Measurements from ENCODE around the gene CXCL13. TPM values are rescaled to one million over a fixed set of nuclear protein-coding genes. Genes with fewer than 3 reads are reported as not detected.

The CXCL13 gene
- total RNA-seq, 3 donors from 2014 or later: 0.34 to 0.58 TPM; not detected in 1

DNA sequence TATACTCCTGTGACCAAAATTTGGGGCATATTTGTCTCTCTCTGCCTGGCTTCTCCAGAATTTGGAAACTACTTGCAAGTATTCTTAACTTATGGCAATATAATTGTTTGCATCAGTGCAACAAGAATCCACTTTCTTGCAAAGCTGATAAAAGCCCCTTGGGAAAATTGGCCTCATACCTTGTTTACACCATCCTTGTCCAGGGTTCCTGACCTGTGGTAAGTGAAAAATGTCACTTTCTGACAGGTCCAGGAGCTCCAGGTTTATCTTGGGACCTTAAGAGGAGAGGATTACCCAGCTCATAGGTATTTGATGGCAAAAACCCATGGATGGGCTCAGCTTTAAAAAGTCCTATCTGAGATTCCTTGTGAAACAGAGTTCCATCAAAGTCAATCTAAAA is 29.3 kb upstream of the CXCL13 start:
- Histone ChIP-seq H3K4me1 (ENCODE audit: low read depth) (no peaks in the 10 kb centered on the region), H3K36me3 (ENCODE audit: low read depth) (no peaks in the 10 kb centered on the region), H3K9me3 (no peaks in the 10 kb centered on the region), H3K4me3 (no peak overlapping the region)
- ATAC-seq (no peak), DNase-seq (no peak)
- TF ChIP-seq, protein P1, sequence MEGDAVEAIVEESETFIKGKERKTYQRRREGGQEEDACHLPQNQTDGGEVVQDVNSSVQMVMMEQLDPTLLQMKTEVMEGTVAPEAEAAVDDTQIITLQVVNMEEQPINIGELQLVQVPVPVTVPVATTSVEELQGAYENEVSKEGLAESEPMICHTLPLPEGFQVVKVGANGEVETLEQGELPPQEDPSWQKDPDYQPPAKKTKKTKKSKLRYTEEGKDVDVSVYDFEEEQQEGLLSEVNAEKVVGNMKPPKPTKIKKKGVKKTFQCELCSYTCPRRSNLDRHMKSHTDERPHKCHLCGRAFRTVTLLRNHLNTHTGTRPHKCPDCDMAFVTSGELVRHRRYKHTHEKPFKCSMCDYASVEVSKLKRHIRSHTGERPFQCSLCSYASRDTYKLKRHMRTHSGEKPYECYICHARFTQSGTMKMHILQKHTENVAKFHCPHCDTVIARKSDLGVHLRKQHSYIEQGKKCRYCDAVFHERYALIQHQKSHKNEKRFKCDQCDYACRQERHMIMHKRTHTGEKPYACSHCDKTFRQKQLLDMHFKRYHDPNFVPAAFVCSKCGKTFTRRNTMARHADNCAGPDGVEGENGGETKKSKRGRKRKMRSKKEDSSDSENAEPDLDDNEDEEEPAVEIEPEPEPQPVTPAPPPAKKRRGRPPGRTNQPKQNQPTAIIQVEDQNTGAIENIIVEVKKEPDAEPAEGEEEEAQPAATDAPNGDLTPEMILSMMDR (IDR thresholded peaks at IDR 0.05): no peak
- intact Hi-C loops (cut with DNase I, micrococcal nuclease): no loop called here

DNA sequence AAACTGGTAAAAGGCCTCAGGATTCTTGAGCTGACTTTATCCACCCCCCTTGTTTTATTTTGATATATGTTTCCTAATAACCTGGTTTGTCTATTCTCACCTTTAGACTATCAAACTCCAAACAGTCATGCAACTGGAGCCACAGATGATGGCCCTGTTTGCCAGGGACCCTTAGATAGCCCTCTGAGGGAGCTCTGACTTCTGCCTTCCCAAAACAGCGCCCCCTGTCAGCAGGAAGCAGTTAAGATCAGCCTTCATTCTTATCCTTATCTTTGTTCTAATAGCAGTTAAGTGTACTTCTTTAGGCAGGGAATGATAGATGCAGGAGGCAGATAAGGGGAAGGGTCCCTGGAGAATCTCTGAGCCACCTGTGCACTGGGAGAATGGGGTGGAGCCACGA is 27.5 kb upstream of the CXCL13 start:
- TF ChIP-seq, protein P1 (IDR thresholded peaks at IDR 0.05): no peak
- Histone ChIP-seq H3K36me3 (ENCODE audit: low read depth) (no peaks in the 10 kb centered on the region), H3K9me3 (no peaks in the 10 kb centered on the region), H3K4me1 (ENCODE audit: low read depth) (no peaks in the 10 kb centered on the region), H3K4me3 (no peak overlapping the region)
- ATAC-seq: no peak
- no peak for DNase-seq
- intact Hi-C loops (cut with DNase I, micrococcal nuclease): no loop called here

DNA sequence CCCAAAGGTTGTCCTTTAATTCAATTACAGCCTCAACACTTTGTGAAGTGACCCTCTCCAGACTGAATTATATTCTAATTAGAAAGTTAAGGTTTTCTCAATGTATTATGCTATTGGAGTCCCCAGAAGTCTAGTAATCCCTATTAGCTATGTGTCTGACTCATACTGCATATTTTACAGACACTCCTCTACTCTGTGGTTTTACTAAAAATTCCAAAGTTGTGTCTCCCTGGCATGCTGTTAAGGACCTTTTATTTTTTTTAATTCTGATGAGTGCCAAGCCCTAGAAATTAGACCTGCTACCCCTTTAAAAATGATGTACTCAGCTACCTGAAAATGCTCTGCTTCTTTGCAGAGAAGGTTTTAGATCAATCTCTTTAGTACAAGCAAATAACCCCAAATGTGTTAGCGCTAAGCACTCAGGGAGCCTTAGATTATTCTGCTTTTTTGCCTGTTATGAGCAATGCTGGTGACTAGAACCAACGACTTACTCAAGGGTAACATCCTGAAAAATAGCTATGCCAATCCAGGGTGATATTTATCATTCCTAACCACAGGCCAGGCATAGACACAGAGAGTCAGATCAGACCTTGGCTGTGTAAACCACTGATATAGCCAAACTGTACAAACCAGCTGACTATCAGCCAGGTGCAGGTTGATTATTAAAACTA is 26.1 kb upstream of the CXCL13 start:
- intact Hi-C loops (cut with DNase I, micrococcal nuclease): no loop called here
- H3K4me1 ChIP-seq (ENCODE audit: low read depth): no peaks in the 10 kb centered on the region
- ATAC-seq (no peak), DNase-seq (no peak)
- H3K36me3 ChIP-seq (ENCODE audit: low read depth): no peaks in the 10 kb centered on the region
- H3K9me3 ChIP-seq: no peaks in the 10 kb centered on the region
- TF ChIP-seq, protein P1 (IDR thresholded peaks at IDR 0.05): no peak
- H3K4me3 ChIP-seq: no peak overlapping the region

DNA sequence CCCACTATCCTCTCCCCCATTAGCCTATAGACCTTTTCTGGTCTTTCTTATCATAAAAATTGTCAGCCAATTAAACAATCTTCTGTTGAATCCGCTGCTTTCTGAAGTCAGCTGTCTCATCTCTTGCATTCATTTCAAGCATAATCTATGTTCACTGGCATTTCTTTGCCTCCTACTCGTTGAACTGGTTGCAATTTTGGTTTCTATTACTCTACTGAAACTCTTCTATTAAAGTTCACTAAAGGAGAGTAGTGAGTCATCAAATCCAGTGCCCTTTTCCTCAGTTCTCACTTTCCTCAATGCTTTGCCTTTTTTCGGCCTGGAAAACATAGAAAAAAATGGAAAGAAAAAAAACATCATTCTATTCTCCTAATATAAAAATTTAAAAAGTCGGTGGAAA is 23.9 kb upstream of the CXCL13 start:
- intact Hi-C loops (cut with DNase I, micrococcal nuclease): no loop called here
- DNase-seq: no peak
- TF ChIP-seq, protein P1 (IDR thresholded peaks at IDR 0.05): no peak

DNA sequence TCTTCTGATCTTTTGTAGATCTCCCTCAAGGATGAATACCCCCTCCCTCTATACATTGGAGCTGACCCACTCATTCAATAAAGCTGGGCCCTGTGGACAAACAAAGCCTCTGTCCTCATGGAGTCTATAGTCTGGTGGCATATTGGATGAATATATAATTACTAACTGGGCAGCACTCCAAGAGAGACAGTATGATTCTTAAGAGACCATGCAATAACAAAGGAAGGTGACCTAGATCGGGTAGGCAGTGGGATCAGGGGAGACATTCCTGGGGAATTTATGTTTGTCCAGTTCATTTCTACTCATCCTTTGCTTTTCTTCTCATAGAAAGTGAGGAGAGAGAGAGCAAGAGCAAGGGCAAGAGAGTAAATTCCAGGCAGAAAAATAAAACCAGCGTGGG is 23.5 kb upstream of the CXCL13 start:
- TF ChIP-seq, protein P1 (IDR thresholded peaks at IDR 0.05): no peak
- H3K4me1 ChIP-seq (ENCODE audit: low read depth): no peaks in the 10 kb centered on the region
- no peak overlapping the region for H3K4me3 ChIP-seq
- no peaks in the 10 kb centered on the region for H3K36me3 ChIP-seq (ENCODE audit: low read depth)
- intact Hi-C loops (cut with DNase I, micrococcal nuclease): no loop called here
- no peak for DNase-seq
- H3K9me3 ChIP-seq: no peaks in the 10 kb centered on the region
- ATAC-seq: no peak

More for the DNA sequence above, 23.9 kb upstream of the CXCL13 start:
- H3K36me3 ChIP-seq (ENCODE audit: low read depth): no peaks in the 10 kb centered on the region
- H3K4me1 ChIP-seq (ENCODE audit: low read depth): no peaks in the 10 kb centered on the region
- no peaks in the 10 kb centered on the region for H3K9me3 ChIP-seq
- no peak for ATAC-seq
- H3K4me3 ChIP-seq: no peak overlapping the region

DNA sequence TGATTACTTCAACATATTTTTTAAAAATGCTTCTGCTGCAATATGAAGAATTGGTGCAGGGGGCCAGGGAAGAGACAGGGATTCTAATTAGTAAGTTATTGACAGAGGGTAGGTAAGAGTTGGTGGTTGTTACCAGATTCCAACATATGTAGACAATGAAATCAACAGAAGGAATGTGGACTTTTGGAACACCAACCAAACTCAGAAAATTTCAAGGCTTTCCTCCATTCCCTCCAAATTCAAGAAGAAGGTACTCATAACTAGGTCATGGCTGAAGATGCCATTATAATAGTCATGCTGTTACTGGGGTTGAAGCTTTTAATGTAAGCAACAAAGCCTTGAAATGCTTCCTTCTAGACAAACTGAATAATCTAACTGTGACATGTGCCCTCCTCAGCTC is 22.9 kb upstream of the CXCL13 start:
- H3K4me3 ChIP-seq: no peak overlapping the region
- ATAC-seq: no peak
- DNase-seq: no peak
- no peaks in the 10 kb centered on the region for H3K36me3 ChIP-seq (ENCODE audit: low read depth)
- no peaks in the 10 kb centered on the region for H3K4me1 ChIP-seq (ENCODE audit: low read depth)
- no peaks in the 10 kb centered on the region for H3K9me3 ChIP-seq
- intact Hi-C loops (cut with DNase I, micrococcal nuclease): no loop called here
- TF ChIP-seq, protein P1 (IDR thresholded peaks at IDR 0.05): no peak

All from mucosa of descending colon (tissue), 3 donors.